Body of pancreas (tissue), 4 donors: ENCODE data around the gene SRR. TPM values are rescaled to one million over a fixed set of nuclear protein-coding genes. Genes with fewer than 3 reads are reported as not detected.

Experiments used
- ATAC-seq: fragments of 150-250 bp; one replicate; pipeline ENCODE4 v1.9.1; 2016
- DNase-seq, 4 donors: peaks; one replicate each; pipeline ENCODE4 v3.0.0-alpha.2; 2019
- H3K27ac ChIP-seq, 4 donors: fragments of 200-600 bp; sonication (generic); 1 replicate in 3 of 4; 2 replicates in 1 of 4; pipeline versions ENCODE4 v1.5.1 to v1.6.1; 2016 to 2019; ENCODE audit warnings: mild to moderate bottlenecking in 1 of 4, mixed read lengths in 1 of 4, moderate library complexity in 1 of 4
- H3K27me3 ChIP-seq, 2 donors: fragments of 200-600 bp; sonication (generic); one replicate each; pipeline ENCODE4 v1.6.0; 2016; ENCODE audit warnings: mild to moderate bottlenecking in 1 of 2
- H3K36me3 ChIP-seq, 2 donors: fragments of 200-600 bp; sonication (generic); replicated peaks in 1 of 2; 2 replicates each; pipeline ENCODE4 v1.5.1; 2016; ENCODE audit warnings: low read depth in 2 of 2; ENCODE audit not compliant: insufficient read depth in 1 of 2
- H3K4me1 ChIP-seq: fragments of 200-600 bp; sonication (generic); one replicate; pipeline ENCODE4 v1.6.0; 2016
- H3K4me3 ChIP-seq, 2 donors: fragments of 200-600 bp; sonication (generic); 1 replicate in 1 of 2; 2 replicates in 1 of 2; pipeline ENCODE4 v1.5.1; 2016 to 2019
- H3K9me3 ChIP-seq, 3 donors: fragments of 200-600 bp; sonication (generic); 1 replicate in 2 of 3; 2 replicates in 1 of 3; pipeline ENCODE4 v1.5.1; 2016
- CTCF ChIP-seq, 7 experiments: fragments of 450-650 bp in 4 of 7; fragments of 200-600 bp in 3 of 7; sonication (generic) in 3 of 7; IDR thresholded peaks; one replicate each; pipeline ENCODE4 v1.5.1; 2016 to 2019; ENCODE audit warnings: antibody characterized with exemption in 7 of 7
- POLR2A ChIP-seq, 3 donors: fragments of 450-650 bp; IDR thresholded peaks; one replicate each; pipeline ENCODE4 v1.6.1; 2016; ENCODE audit warnings: antibody characterized with exemption in 3 of 3, mild to moderate bottlenecking in 2 of 3
- WGBS, 2 donors: methylation state at CpG; one replicate each; pipeline ENCODE4 v1.1.5; 2017; 5-methylcytosine and 5-hydroxymethylcytosine counted together
- intact Hi-C: fragments of 100-400 bp; cut with DNase I; formaldehyde crosslinking; loops from one replicate; pipeline ENCODE4 v1.15.1; 2023
- total RNA-seq, 2 donors: library from RNA; depleted of rRNA; stranded (reverse); fragments of >200 nt; gene quantifications; one replicate each; pipeline ENCODE4 v1.1.0, GENCODE V29; 2016

SRR gene
- total RNA-seq, 2 donors from 2014 or later: 4.6 to 9.3 TPM

GRCh38 chr17:2337544-2338314 is 34.0 kb downstream of the SRR start:
- peak in 1 of 7 experiments; percentile 17 for TF ChIP-seq CTCF (IDR thresholded peaks at IDR 0.05)
- peak; percentile 36 to 60 (median 37) for TF ChIP-seq POLR2A (IDR thresholded peaks at IDR 0.05)
- H3K4me3 ChIP-seq: peak overlapping the region; percentile 94 to 95
- intact Hi-C loops: no loop called here
- peak overlapping the region; percentile 68 to 88 (median 82) for H3K27ac ChIP-seq
- no peaks in the 10 kb centered on the region for H3K9me3 ChIP-seq
- H3K4me1 ChIP-seq: peaks cover 19% of the 10 kb centered on the region
- no peaks in the 10 kb centered on the region for H3K27me3 ChIP-seq
- peak; percentile 66 for ATAC-seq
- 0 to 2% methylated on average over 41 to 90 of the region's 92 CpGs for WGBS, 2 donors
- DNase-seq: peak; percentile 65 to 80 (median 72)
- H3K36me3 ChIP-seq: peaks cover 0 to 13% of the 10 kb centered on the region in 2 donors

GRCh38 chr17:2338315-2338657 is 34.5 kb downstream of the SRR start:
- Histone ChIP-seq H3K9me3 (no peaks in the 10 kb centered on the region), H3K4me3 (peak overlapping the region; percentile 94 to 95), H3K4me1 (peaks cover 19% of the 10 kb centered on the region), H3K27me3 (no peaks in the 10 kb centered on the region), H3K27ac (peak overlapping the region; percentile 68 to 88 (median 82)), H3K36me3 (peaks cover 0 to 10% of the 10 kb centered on the region in 2 donors)
- peak in 1 of 4 donors; percentile 19 for DNase-seq
- no peak for ATAC-seq
- 11 to 16% methylated on average over 4 to 5 of the region's 5 CpGs for WGBS, 2 donors
- TF ChIP-seq POLR2A (IDR thresholded peaks at IDR 0.05) (no peak), CTCF (IDR thresholded peaks at IDR 0.05) (no peak)
- intact Hi-C loops: no loop called here

- intact Hi-C loops: no loop called here
- 52 to 59% methylated on average over 4 to 5 of the region's 5 CpGs for WGBS, 2 donors
- peaks cover 10% of the 10 kb centered on the region for H3K4me1 ChIP-seq
- no peak overlapping the region for H3K4me3 ChIP-seq
- no peaks in the 10 kb centered on the region for H3K9me3 ChIP-seq
- TF ChIP-seq POLR2A (IDR thresholded peaks at IDR 0.05): no peak
- TF ChIP-seq CTCF (IDR thresholded peaks at IDR 0.05): no peak
- H3K27ac ChIP-seq: no peak overlapping the region
- ATAC-seq (no peak), DNase-seq (peak in 1 of 4 donors; percentile 18)
- peaks cover 0 to 5% of the 10 kb centered on the region in 2 donors for H3K36me3 ChIP-seq
- no peaks in the 10 kb centered on the region for H3K27me3 ChIP-seq
These were observed 39.7 kb downstream of the SRR start for GRCh38 chr17:2343421-2343820.

- peaks cover 10% of the 10 kb centered on the region for H3K4me1 ChIP-seq
- H3K27me3 ChIP-seq: no peaks in the 10 kb centered on the region
- intact Hi-C loops: no loop called here
- no peak for TF ChIP-seq CTCF (IDR thresholded peaks at IDR 0.05)
- no peak for TF ChIP-seq POLR2A (IDR thresholded peaks at IDR 0.05)
- no peak for DNase-seq
- no peaks in the 10 kb centered on the region for H3K9me3 ChIP-seq
- no peak overlapping the region for H3K27ac ChIP-seq
- no peak for ATAC-seq
- H3K36me3 ChIP-seq: peaks cover 0 to 5% of the 10 kb centered on the region in 2 donors
- H3K4me3 ChIP-seq: no peak overlapping the region
- 86 to 87% methylated on average over 10 of the region's 10 CpGs for WGBS, 2 donors
These were observed 40.8 kb downstream of the SRR start for GRCh38 chr17:2344528-2344927.

- intact Hi-C loops: no loop called here
- peaks cover 0 to 5% of the 10 kb centered on the region in 2 donors for H3K36me3 ChIP-seq
- H3K4me3 ChIP-seq: no peak overlapping the region
- no peaks in the 10 kb centered on the region for H3K9me3 ChIP-seq
- WGBS, 2 donors: 97 to 100% methylated on average over 5 to 8 of the region's 8 CpGs
- DNase-seq (no peak), ATAC-seq (no peak)
- TF ChIP-seq POLR2A (IDR thresholded peaks at IDR 0.05) (no peak), CTCF (IDR thresholded peaks at IDR 0.05) (no peak)
- no peaks in the 10 kb centered on the region for H3K27me3 ChIP-seq
- H3K4me1 ChIP-seq: peaks cover 10% of the 10 kb centered on the region
- H3K27ac ChIP-seq: no peak overlapping the region
These were observed 42.7 kb downstream of the SRR start for GRCh38 chr17:2346475-2346874.
